LNCAP (cell line): ENCODE results near the gene BUB1.

Experiments
- TF ChIP-seq, protein P1 (sequence below): fragments of 450-650 bp; IDR thresholded peaks from 2 replicates; pipeline ENCODE4 v1.5.1; 2017; ENCODE audit warnings: mild to moderate bottlenecking

The BUB1 gene

DNA sequence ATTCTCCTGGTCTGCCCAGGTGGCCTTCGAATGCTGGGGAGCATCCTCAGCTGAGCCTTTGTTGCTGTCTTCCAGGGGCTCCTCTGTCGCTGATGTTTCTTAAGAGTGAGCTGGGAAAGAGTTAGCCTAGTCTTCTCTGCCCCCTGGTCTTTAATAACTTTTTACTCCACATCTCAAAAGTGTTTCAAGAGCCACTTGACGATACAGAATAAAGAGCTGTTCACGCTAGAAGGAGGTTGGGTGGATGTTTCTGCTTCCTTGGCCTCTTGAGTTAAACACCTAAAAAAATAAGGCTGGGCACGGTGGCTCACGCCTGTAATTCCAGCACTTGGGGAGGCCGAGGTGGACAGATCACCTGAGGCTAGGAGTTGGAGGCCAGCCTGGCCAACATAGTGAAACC, 2.8 kb upstream of the BUB1 start:
- TF ChIP-seq, protein P1, sequence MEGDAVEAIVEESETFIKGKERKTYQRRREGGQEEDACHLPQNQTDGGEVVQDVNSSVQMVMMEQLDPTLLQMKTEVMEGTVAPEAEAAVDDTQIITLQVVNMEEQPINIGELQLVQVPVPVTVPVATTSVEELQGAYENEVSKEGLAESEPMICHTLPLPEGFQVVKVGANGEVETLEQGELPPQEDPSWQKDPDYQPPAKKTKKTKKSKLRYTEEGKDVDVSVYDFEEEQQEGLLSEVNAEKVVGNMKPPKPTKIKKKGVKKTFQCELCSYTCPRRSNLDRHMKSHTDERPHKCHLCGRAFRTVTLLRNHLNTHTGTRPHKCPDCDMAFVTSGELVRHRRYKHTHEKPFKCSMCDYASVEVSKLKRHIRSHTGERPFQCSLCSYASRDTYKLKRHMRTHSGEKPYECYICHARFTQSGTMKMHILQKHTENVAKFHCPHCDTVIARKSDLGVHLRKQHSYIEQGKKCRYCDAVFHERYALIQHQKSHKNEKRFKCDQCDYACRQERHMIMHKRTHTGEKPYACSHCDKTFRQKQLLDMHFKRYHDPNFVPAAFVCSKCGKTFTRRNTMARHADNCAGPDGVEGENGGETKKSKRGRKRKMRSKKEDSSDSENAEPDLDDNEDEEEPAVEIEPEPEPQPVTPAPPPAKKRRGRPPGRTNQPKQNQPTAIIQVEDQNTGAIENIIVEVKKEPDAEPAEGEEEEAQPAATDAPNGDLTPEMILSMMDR, result no peak

DNA sequence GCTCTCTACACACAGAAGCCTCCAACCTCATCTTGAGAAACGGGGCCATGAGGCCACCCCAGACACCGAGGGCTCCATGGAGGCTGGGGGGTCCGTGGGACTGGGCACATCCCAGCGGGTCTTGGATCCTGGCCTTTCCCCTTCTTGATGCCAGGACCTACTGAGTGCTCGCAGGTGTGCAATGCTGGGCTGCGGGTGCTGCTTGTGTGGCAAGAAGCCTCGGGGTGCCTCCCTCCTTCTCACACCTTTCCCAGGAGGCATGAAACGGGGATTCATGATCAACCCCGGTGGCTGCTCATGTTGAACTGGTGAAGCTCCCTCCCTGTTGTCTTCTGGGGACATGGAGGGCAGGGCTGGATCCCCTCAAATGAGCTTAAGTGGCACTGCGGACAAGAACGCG, 2.0 kb upstream of the BUB1 start:
- TF ChIP-seq, protein P1, result no peak

DNA sequence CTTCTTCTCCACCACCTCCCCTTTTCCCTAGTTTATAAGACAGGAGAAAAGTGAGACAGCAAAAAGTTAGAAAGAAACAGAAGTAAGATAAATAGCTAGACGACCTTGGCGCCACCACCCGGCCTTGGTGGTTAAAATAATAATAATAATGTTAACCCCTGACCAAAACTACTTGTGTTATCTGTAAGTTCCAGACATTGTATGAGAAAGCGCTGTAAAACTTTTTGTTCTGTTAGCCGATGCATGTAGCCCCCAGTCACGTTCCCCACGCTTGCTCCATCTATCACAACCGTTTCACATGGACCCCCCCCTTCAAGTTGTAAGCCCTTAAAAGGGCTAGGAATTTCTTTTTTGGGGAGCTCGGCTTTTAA, 1.5 kb upstream of the BUB1 start:
- TF ChIP-seq, protein P1, result no peak

DNA sequence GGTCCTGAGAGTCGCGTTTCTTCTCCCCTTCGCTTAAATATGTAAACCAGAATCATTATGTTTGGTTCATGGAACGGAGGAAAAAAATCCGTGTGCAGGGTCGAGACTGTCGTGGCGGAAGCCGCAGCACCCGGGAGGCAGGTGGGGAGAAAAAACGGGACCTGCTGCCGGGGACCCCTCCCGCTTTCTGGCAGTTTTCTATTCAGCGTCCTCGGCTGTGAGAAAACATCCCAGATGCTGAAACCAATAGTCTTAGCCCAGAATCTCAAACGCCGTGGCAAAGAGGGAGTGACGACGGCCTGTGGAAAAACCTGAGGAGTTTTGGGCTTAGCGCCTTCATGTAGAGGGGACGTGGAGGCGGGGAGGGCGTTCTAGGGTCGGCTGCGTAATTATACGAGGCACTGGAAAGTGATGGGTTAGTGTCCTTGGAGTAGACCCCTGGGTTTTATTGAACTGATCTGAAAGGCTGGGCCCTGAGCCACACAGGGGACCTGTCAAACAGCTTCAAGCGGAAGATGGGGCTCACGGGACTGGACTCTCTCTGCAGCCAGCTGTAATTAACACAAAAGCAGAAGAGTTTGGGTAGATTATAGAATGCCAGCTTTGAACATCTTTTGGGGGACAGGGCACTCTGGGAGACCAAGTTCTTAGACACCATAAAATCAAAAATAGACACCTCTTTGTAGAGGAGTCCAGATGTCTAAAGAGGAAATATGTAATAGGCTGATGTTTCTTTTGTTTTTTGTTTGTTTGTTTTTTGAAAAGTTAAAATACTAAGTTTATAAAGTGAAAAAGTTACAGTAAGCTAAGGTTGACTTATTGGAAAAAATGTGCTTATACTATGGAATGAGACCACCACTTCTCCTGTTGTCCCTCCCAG, 834 bp upstream of the BUB1 start:
- TF ChIP-seq, protein P1, result no peak

DNA sequence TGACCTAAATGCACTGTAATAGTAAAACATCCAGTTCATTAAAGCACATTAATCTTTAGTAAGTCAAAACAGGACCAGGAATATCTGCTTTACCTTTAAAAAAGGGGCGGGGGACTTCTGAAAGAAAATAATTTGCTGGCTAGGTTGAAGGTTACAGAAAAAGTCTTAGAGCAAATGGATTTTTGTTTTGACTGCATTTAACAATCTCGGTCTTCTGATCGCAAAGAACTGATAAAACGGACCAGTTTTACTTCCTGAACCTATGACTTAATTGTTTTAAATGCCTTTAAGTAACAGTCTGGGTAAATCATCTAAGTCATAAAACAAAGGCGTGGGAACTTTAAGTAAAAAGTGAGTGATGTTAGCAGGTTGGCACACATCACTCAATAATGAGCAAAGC, 783 bp downstream of the BUB1 start:
- TF ChIP-seq, protein P1, result no peak

DNA sequence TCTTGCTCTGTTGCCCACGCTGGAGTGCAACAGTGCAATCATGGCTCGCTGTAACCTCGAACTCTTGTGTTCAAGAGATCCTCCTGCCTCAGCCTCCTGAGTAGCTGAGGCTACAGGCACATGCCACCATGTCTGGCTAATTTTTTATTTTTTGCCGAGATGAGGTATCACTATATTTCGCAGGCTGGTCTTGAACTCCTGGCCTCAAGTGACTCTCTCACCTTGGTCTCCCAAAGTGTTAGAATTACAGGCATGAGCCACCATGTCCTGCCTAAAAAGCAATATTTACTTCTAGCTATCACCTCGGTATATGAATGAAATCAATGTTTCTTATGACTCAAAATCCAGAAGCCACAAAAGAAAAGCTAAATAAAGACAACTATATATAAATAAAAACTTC, 2.2 kb downstream of the BUB1 start:
- TF ChIP-seq, protein P1, result no peak

DNA sequence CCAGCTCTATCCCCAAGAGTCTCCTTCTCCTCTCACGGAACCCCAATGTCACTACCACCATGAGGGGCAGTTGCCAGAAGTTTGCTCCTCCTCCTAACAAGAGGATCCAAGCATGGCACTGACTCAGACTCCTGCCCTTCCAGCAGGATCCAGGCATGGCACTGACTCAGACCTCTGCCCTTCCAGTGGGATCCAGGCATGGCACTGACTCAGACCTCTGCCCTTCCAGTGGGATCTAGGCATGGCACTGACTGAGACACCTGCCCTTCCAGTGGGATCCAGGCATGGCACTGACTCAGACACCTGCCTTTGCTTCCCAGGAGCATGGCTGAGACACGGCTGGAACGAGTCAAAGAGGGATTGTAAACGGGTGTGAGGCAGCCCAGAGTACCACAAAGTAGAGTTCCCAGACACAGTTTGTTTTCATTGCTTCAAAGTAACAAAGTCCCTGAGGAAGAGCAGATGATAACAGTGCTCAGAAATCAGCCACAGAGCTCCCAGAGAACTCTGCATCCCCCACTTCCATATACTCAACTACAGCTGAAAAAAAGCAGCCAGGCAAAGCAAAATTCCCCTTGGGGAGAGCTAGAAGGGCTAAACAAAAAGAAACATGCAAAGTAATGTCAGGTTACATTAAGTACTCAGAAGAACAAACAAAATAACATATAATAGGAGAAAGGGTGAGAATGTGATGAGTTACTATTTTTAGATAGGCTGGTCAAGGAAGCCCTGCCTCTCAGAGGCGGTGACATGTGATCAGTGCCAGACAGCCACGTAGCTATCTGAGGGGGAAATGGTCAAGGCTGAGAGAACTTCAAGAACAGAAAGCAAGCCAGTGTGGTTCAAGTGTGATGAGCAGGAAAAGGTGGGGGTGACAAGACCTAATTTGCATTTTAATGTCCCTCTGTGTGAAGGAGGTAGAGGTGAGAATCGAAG, 3.0 kb downstream of the BUB1 start:
- TF ChIP-seq, protein P1, result no peak
